ENCODE measurements around the gene ZIM2.

DNA sequence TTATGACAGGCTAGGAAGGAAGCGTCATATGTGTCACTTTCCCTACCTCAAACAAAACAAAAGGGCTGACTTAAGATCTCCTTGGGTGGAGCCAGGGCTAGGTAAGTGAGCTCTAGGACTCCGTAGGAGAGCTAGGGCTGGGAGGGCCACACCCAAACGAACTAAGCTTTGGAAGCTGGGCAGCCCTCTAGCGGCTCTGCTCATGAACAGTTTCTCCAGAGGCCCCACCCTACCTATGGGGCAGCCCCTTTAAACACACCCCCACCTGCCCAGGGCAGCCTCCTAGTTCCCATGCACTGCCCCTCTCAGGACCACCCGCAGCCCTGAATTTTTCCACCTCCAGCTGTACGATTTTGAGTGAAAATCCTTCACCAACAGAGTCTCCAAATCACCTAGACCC, 3.5 kb downstream of the ZIM2 start:
- TF ChIP-seq CTCF (IDR thresholded peaks at IDR 0.05; ENCODE audit: insufficient read depth, low read length): no peak
- TF ChIP-seq GABPA (IDR thresholded peaks at IDR 0.05; ENCODE audit: low read depth): no peak

All from HL-60 (cell line).